HG03342 (cell line): ENCODE measurements around the gene IGFBP5.

ENCODE experiments used
- ATAC-seq: cut with Tn5 transposase; IDR thresholded peaks from one replicate; pipeline ENCODE4 v1.9.1; 2021; ENCODE audit warnings: mild to moderate bottlenecking, moderate library complexity; ENCODE audit not compliant: unreplicated experiment

The IGFBP5 gene

DNA sequence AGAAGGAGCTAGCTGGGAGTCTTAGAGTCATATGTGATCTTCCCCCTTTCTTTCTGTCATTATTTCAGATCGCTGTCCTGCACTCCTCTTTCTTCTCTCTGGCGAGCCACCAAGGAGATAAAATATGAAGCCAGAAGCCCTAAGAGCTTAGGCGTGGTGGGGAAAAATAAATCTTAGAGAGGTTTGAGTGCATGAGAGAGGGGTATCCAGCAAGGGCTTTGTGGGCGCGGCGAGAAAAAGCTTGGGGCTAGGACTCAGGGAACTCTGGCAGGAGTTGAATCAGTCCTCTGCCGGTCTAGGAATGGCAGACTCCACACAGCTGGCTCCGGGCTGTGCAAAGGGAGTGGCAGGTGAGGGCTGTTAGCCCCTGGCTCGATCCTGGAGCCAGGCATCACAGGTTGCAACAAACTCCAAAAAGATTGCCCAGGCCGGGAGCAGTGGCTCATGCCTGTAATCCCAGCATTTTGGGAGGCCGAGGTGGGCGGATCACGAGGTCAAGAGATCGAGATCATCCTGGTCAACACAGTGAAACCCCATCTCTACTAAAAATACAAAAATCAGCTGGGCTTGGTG lies 20.1 kb upstream of the IGFBP5 start:
- no peak for ATAC-seq

DNA sequence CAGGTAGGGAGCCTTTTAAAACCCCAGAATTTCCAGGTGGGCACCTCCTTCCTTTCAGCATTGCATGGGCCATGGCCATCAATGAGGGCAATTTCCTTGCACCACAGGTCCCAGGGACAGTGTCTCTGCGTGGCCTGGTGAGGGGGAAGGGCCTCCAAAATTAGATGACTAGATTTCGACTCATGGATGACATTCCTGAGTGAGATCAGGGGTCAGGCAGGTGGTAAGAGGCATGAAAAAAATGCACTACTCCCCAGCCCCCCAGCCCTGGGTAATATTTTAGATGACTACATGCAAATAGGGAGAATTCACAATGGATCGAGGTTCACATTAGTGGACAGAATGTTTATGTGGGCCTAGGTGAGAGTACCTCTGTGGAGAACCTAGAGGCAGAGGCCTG lies 19.0 kb upstream of the IGFBP5 start:
- no peak for ATAC-seq

DNA sequence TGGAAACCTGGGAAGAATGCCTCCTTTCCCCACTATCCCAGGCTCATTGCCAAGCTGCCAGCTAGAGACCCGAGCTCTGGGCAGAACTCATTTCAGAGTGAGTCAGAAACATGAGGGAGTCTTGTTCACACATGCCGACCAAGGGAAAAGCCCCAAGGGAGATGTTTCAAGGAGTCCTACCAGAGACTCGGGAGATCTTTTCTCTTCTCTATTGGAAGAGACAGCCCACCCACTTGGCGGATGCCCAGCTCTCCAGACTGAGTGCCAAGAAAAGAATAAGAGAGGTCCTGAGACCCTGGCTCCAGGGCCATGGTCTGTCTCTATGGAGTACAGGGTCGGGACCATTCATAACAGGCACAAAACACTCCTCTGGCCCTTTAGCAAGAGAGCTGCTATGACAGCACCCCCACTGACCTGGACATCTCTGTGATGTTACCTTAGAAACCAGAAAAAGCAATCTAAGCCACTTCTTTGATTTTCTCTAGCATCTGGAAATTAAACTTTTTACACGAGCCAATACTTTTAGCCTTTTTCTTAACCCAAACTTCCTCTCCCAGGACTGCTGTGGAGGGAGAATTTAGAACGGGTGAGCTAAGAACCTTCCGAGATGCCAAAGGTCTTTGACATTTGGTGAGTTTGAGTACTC lies 18.5 kb upstream of the IGFBP5 start:
- ATAC-seq: no peak

- no peak for ATAC-seq
These were observed 16.0 kb upstream of the IGFBP5 start for GRCh38 chr2:216711348-216711747.

- ATAC-seq: no peak
These were observed 15.4 kb upstream of the IGFBP5 start for GRCh38 chr2:216710551-216711301.

- no peak for ATAC-seq
These were observed 7.4 kb upstream of the IGFBP5 start for GRCh38 chr2:216702756-216703155.

DNA sequence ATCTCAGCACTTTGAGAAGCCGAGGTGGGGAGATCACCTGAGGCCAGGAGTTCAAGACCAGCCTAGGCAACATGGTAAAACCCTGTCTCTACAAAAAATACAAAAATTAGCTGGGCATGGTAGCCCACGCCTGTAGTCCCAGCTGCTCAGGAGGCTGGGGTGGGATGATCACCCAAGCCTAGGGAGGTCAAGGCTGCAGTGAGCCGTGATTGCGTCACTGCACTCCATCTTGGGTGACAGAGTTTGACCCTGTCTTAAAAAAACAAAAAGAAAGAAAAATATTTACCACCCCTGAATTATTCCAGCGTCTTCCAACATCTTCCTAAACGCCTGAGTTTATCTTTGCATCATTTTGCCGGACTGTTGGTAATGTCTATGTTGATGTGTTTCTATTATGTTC lies 6.2 kb upstream of the IGFBP5 start:
- ATAC-seq: no peak

GRCh38 chr2:216700781-216701180 lies 5.4 kb upstream of the IGFBP5 start:
- ATAC-seq: no peak

GRCh38 chr2:216700088-216700567 lies 4.8 kb upstream of the IGFBP5 start:
- ATAC-seq: no peak

DNA sequence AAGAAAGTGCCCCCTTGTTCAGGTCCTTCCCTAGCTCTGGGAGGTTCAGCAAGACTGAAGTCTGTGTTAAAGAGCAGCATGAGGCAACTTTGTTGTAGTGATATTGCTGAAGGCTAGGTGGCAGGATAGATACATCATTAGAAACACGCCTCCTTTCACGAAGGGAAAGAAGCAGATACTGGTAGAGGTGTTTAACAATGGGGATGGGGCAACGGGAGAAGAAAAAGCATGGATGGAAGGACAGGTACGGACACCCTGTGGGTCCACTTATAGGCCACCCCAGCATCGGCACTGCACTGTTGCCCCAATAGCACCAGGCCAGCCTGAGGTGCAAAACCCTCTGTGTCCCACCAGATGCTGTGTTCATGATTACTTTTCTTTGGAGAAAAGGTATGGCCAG lies 3.5 kb upstream of the IGFBP5 start:
- peak; percentile 66 for ATAC-seq

GRCh38 chr2:216698293-216698692 lies 2.9 kb upstream of the IGFBP5 start:
- ATAC-seq: no peak

GRCh38 chr2:216696751-216697560 lies 1.6 kb upstream of the IGFBP5 start:
- ATAC-seq: no peak

- no peak for ATAC-seq
These were observed 972 bp upstream of the IGFBP5 start for GRCh38 chr2:216696321-216696720.

- ATAC-seq: no peak
These were observed 527 bp downstream of the IGFBP5 start for GRCh38 chr2:216694826-216695217.

- ATAC-seq: no peak
These were observed 1.1 kb downstream of the IGFBP5 start for GRCh38 chr2:216694082-216694825.

DNA sequence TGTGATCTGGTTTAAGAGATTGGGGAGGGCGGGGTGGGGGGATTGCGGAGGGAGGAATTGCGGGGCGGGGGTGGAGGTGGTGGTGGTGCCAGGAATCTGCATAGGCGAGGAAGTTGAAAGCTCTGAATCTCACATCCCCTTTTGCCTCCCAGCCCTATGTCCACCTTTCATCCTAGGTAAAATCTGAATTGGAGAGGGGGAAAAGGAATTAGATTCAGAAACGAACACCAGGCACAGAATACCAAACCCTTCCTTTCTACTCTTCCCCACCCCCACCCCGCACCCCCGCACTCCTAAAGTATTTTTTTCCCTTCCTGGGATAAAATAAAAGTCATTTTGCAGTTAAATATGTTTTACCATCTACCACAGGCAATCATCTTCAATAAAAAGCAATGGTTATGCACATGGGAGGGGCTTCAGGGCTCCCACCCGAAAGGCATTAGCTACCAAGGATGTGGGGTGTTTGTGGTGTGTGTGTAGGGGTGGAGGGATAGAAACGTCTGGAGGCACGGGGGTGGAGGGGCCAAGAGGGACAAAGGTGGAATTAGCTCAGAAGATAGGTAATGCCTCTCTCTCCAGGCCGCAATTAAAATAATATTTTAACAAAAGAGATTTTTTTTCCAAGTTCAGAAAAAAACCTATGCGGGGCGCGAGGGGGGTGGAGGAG lies 1.8 kb downstream of the IGFBP5 start:
- ATAC-seq: no peak

DNA sequence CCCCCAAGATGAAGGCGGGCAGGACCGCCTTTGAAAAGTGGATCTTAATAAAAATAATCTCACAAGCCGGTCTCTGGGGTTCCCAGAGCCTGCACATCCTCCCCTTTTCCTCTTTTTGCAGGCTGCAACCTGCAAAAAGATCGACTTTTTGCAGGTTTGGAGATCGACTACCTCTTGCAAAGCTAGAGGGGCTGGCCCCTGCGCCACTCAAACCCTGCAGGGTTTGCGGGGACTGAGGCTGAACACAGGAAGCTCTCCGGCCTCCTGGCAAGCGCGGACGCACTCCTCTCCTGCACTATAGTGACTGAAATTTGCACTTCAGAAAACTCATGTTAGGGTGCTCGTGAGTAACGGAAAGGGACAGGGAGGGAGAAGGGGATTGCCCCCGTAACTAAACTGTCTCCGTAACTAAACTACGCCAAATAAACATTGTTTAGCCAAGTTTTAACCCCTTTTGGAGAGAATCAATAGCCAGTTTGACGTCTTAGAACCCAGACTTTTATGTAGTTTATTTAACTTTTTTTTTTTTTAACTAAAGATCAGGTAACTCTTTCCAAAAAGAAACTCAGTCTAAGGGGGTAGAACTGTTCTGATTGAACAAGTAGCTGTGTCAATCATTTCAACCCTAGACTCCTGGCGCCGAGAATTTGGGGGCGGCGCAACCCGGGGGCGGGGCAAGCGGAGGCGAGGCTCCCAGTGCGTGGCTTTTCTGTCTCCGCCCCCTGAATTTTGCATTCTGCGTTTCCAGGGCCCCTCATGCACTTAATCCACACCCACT lies 2.5 kb downstream of the IGFBP5 start:
- ATAC-seq: no peak

GRCh38 chr2:216690853-216691741 lies 4.3 kb downstream of the IGFBP5 start:
- ATAC-seq: no peak
